Fibroblast of pulmonary artery (primary cell): ENCODE measurements around the gene TBXAS1.

Experiments
- DNase-seq: peaks from one replicate; pipeline ENCODE4 v3.0.0-alpha.2; 2010; ENCODE audit warnings: low read depth
- H3K4me3 ChIP-seq: replicated peaks from 2 replicates; pipeline ENCODE4 v1.5.1; 2011; ENCODE audit warnings: low read depth, mild to moderate bottlenecking, control low read depth, low read length, moderate library complexity
- TF ChIP-seq, protein P1 (sequence below): IDR thresholded peaks from 2 replicates; pipeline ENCODE4 v1.5.1; 2011; ENCODE audit warnings: mild to moderate bottlenecking, control low read depth, low read length, inconsistent platforms; ENCODE audit errors: missing control alignments

The TBXAS1 gene

DNA sequence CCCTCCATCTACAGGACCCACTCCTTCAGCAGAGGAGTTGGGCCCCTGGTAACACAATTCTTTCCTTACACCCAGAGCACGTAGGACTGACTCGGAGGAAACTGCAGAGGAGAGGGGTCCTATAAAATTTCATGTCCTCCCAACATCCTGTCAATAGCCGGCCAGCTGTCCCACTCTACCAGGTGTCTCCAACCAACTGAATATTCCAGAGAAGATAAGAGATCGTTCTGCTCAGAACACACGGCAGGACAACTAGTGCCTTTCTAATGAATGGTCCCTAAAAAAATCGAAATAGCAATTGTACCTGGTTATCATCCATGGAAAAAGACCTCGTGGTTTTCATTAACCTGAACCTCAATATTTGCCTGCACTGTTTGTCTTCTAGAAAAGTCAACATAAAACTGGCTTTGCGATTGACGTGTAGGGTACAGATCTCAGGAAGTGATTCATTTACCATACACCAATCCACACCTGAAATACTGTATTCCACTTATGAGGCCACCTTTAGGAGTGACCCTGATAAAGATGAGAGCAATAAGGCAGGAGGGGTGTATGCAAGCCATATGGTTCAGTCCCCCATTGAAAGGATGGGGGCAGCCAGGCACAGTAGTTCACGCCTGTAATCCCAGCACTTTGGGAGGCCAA lies 121.9 kb downstream of the TBXAS1 start:
- H3K4me3 ChIP-seq: no peak overlapping the region
- TF ChIP-seq, protein P1, sequence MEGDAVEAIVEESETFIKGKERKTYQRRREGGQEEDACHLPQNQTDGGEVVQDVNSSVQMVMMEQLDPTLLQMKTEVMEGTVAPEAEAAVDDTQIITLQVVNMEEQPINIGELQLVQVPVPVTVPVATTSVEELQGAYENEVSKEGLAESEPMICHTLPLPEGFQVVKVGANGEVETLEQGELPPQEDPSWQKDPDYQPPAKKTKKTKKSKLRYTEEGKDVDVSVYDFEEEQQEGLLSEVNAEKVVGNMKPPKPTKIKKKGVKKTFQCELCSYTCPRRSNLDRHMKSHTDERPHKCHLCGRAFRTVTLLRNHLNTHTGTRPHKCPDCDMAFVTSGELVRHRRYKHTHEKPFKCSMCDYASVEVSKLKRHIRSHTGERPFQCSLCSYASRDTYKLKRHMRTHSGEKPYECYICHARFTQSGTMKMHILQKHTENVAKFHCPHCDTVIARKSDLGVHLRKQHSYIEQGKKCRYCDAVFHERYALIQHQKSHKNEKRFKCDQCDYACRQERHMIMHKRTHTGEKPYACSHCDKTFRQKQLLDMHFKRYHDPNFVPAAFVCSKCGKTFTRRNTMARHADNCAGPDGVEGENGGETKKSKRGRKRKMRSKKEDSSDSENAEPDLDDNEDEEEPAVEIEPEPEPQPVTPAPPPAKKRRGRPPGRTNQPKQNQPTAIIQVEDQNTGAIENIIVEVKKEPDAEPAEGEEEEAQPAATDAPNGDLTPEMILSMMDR: no peak
- DNase-seq: no peak

DNA sequence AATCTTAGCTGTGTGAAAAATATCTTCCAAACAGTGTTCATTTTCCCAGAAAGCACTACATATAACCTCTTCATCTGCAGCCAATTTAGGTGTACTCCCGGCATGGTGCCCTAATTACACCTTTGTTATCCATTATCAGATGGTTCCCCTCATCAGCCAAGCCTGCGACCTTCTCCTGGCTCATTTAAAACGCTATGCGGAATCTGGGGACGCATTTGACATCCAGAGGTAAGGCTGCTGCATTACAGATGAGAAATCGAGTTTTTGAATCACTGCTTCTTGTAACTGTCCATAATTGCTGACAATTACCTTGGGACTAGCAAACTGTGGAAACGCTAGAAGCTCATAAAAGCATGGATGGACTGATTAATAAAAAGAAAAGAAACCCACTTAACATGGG lies 124.2 kb downstream of the TBXAS1 start:
- H3K4me3 ChIP-seq: no peak overlapping the region
- TF ChIP-seq, protein P1: no peak
- DNase-seq: no peak

DNA sequence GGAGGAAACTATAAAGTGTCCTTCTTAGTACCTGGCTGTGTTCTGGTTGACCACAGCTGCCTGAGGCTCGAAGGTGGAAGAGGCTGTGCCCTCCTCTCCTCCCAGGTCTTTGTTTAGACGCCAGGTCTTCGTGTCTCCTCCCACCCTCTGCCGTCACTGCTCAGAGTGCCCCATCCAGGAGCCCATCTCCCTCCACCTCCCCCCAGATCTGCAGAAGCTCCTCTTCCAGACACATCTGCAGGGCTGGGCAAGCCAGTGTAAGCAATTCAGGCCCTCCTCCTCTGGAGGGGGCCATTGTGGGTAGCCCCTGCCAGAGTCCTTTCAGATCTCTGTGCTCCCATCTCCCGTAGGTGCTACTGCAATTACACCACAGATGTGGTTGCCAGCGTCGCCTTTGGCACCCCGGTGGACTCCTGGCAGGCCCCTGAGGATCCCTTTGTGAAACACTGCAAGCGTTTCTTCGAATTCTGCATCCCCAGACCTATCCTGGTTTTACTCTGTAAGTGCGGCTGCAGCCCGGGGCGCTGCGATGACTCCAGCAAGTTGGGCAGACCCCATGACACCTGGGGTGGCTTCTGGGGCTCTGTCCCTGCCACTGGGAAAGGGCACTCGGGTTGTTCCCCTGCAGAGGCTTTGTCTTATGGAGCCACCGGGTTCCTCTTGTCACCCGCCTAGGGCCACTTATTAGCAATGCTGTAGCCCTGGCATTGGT lies 126.2 kb downstream of the TBXAS1 start:
- TF ChIP-seq, protein P1: no peak
- H3K4me3 ChIP-seq: no peak overlapping the region
- DNase-seq: no peak

DNA sequence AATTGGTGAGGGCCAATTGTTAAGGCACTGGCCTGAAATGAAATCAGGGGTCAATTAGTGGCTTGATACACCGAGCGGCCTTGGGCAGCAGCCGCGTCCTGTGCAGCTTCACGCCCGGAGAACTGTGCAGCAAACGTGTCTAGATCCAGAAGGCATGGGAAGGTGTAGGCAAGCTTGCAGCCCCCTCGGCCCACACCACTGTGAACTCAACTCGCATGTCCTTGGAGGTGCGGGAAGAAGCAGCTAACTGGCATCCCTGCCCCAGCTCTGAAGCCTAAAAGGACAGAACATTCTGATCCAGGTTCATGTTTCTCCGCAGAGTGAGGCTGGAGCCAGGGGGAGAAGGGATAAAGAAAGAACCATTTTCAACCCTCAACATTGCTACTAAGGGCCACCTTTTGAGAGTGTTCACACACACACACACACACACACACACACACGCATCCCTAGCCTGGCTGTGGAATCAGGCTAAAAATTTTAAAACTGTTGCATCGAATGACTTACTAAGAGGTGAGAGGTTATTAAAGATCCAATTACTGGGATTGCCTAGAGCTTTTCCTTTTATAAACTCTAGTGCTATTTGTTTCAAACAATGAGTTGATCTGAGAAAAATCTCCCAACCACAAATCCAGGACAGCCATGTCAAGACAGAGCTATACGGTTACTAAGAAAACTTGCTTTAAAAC lies 129.7 kb downstream of the TBXAS1 start:
- DNase-seq: no peak
- H3K4me3 ChIP-seq: no peak overlapping the region
- TF ChIP-seq, protein P1: no peak

DNA sequence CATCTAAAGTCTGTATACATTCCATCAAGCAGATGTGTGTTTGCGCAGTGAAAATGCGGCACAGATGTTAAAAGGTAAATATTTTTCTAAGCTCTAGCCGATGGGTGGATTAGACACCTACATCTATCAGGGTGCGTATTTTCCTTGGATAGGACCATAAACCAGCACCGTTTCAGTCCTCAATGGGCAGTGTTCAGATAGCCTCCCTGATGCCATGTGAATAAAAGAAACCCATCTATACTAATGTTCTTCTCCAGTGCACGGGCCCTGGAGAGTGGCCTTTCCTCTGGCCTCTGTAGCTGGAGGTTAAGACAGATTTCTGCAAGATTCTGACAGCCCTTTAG lies 130.2 kb downstream of the TBXAS1 start:
- TF ChIP-seq, protein P1: no peak
- no peak overlapping the region for H3K4me3 ChIP-seq
- DNase-seq: no peak

DNA sequence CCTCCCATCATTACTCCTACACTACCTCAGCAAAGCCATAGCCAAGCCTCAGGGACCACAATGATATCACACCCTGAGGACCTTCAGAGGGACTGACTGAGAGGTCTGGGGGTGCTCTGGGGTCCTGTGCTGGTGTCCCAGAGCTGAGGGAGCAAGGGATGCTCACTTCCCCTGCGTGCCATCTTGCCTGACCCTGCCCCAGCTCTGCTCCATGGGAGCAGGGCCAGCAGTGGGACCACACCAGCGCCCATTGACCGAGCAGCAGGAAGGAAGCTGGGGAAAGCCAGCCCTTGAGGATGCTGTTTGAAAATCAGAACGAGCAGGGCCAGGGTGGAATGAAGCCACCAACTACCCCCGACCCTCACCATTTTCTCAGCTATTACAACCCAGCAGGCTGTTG lies 130.7 kb downstream of the TBXAS1 start:
- H3K4me3 ChIP-seq: no peak overlapping the region
- TF ChIP-seq, protein P1: no peak
- no peak for DNase-seq

DNA sequence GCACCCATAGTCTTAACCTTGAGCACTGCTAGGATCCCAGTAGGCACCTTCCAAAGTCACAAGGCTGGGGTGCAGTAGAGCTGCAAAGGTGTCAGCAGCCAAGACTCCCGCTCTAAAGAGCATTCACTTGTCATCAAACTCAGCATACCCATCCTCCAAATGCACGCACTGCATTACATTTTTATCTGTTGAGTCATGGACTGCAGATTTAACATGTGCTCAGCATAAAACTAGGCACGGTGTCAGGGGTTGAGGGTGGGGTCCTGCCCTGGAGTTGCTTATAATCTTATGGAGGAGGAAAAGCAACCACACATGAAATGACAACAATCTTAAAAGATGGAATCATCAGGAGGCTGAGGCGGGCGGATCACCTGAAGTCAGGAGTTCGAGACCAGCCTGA lies 131.1 kb downstream of the TBXAS1 start:
- DNase-seq: peak; percentile 38
- TF ChIP-seq, protein P1: no peak
- no peak overlapping the region for H3K4me3 ChIP-seq
